Measurements from ENCODE around the gene COQ9.

DNA sequence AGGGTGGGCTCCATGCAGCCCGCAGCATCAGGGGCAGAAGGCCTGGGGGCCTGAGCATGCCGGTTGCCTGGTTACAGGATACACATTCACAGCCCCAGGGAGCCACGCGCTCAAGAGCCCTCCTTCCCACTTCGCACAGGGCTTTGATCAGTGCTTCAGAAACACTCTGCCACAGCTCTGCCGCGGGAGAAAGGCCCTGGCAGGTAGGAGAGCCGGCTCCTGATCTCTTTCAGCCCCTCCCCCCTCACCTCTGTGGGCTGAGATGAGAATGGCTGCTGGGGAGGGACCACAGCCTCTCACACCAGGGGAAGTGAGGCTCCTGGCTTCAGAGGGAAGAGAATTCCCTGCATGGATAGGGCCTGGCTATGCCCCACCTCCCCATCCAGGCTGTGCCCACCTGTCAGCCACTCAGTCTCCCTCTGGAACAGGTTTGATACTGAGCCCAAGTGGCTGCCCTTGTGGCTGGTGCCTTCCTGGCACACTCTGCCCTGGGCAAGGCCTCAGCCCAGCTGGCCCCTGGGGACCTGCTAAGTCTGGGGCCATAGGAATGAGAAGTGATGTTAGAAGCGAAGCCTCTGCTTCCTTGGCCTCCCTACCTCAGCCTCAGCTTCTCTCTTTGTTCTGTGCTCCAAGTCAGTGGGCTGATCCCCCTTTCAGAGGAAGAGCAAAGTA, 30.4 kb downstream of the COQ9 start:
- TF ChIP-seq, protein P1, sequence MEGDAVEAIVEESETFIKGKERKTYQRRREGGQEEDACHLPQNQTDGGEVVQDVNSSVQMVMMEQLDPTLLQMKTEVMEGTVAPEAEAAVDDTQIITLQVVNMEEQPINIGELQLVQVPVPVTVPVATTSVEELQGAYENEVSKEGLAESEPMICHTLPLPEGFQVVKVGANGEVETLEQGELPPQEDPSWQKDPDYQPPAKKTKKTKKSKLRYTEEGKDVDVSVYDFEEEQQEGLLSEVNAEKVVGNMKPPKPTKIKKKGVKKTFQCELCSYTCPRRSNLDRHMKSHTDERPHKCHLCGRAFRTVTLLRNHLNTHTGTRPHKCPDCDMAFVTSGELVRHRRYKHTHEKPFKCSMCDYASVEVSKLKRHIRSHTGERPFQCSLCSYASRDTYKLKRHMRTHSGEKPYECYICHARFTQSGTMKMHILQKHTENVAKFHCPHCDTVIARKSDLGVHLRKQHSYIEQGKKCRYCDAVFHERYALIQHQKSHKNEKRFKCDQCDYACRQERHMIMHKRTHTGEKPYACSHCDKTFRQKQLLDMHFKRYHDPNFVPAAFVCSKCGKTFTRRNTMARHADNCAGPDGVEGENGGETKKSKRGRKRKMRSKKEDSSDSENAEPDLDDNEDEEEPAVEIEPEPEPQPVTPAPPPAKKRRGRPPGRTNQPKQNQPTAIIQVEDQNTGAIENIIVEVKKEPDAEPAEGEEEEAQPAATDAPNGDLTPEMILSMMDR (IDR thresholded peaks at IDR 0.05; ENCODE audit: low read depth, low read length): no peak
- TF ChIP-seq POLR2A (IDR thresholded peaks at IDR 0.05; ENCODE audit: extremely low read depth, insufficient read length): no peak
- TF ChIP-seq, protein P2, sequence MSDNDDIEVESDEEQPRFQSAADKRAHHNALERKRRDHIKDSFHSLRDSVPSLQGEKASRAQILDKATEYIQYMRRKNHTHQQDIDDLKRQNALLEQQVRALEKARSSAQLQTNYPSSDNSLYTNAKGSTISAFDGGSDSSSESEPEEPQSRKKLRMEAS (IDR thresholded peaks at IDR 0.05; ENCODE audit: low read depth, low read length): no peak
- no peak for TF ChIP-seq MYC (IDR thresholded peaks at IDR 0.05; ENCODE audit: low read depth, low read length)
